Urothelium cell line (cell line): ENCODE data around the gene SLAIN2.
A peak's percentile ranks its signal among the peaks of the same experiment; 100 is the strongest.
"Not testable (repeated sequence)": the region's sequence is repeated elsewhere in the genome, so short reads cannot be mapped to it uniquely, and the experiment has no call there.

ENCODE experiments used
- DNase-seq: peaks from one replicate; pipeline ENCODE4 v3.0.0; 2011; ENCODE audit warnings: low spot score, mixed read lengths
- FAIRE-seq: peaks from 2 replicates; lab custom pipeline; 2011; peaks lifted over from hg19 to GRCh38; lab: Jason Lieb, UNC

Gene SLAIN2

GRCh38 chr4:48340965-48341775 lies at the start of gene SLAIN2:
TSS of gene SLAIN2 (plus strand) at chr4:48341529. CDS start at chr4:48341740, 211 bp downstream.
- FAIRE-seq (peak; percentile 92), DNase-seq (peak; percentile 99)

- not testable (repeated sequence) for FAIRE-seq, DNase-seq
Measured at GRCh38 chr4:48292218-48292790, 49.0 kb upstream of the SLAIN2 start.

GRCh38 chr4:48295116-48295515 lies 46.2 kb upstream of the SLAIN2 start:
- FAIRE-seq, result no peak
- no peak for DNase-seq

- no peak for DNase-seq
- no peak for FAIRE-seq
Measured at GRCh38 chr4:48296365-48296764, 45.0 kb upstream of the SLAIN2 start.

GRCh38 chr4:48297256-48297846 lies 44.0 kb upstream of the SLAIN2 start:
- FAIRE-seq (no peak), DNase-seq (no peak)

- no peak for DNase-seq
- no peak for FAIRE-seq
Measured at GRCh38 chr4:48299560-48299959, 41.8 kb upstream of the SLAIN2 start.

GRCh38 chr4:48300004-48300403 lies 41.3 kb upstream of the SLAIN2 start:
- no peak for FAIRE-seq
- DNase-seq, result no peak

- no peak for FAIRE-seq
- DNase-seq, result no peak
Measured at GRCh38 chr4:48305508-48305907, 35.8 kb upstream of the SLAIN2 start.

- DNase-seq (no peak), FAIRE-seq (peak; percentile 53)
Measured at GRCh38 chr4:48307528-48307927, 33.8 kb upstream of the SLAIN2 start.

- FAIRE-seq (peak; percentile 27), DNase-seq (no peak)
Measured at GRCh38 chr4:48308901-48309300, 32.4 kb upstream of the SLAIN2 start.

- FAIRE-seq (no peak), DNase-seq (no peak)
Measured at GRCh38 chr4:48311896-48312295, 29.4 kb upstream of the SLAIN2 start.

- not testable (repeated sequence) for DNase-seq, FAIRE-seq
Measured at GRCh38 chr4:48314746-48315145, 26.6 kb upstream of the SLAIN2 start.

- FAIRE-seq (peak; percentile 81), DNase-seq (peak; percentile 72)
Measured at GRCh38 chr4:48315728-48316630, 25.4 kb upstream of the SLAIN2 start.

- no peak for DNase-seq
- FAIRE-seq, result no peak
Measured at GRCh38 chr4:48321312-48321711, 20.0 kb upstream of the SLAIN2 start.

- DNase-seq (no peak), FAIRE-seq (no peak)
Measured at GRCh38 chr4:48322063-48322462, 19.3 kb upstream of the SLAIN2 start.

GRCh38 chr4:48324281-48324680 lies 17.0 kb upstream of the SLAIN2 start:
- no peak for FAIRE-seq
- DNase-seq, result no peak

- no peak for FAIRE-seq
- no peak for DNase-seq
Measured at GRCh38 chr4:48329193-48329592, 12.1 kb upstream of the SLAIN2 start.

GRCh38 chr4:48329976-48330375 lies 11.4 kb upstream of the SLAIN2 start:
- peak; percentile 61 for DNase-seq
- no peak for FAIRE-seq

GRCh38 chr4:48331577-48332330 lies 9.6 kb upstream of the SLAIN2 start:
- DNase-seq (no peak), FAIRE-seq (peak; percentile 32)

- FAIRE-seq (no peak), DNase-seq (no peak)
Measured at GRCh38 chr4:48332661-48333060, 8.7 kb upstream of the SLAIN2 start.
